Measurements from ENCODE around the gene TFPI.
"Not testable (repeated sequence)": the region's sequence is repeated elsewhere in the genome, so short reads cannot be mapped to it uniquely, and the experiment has no call there.

TFPI gene

DNA sequence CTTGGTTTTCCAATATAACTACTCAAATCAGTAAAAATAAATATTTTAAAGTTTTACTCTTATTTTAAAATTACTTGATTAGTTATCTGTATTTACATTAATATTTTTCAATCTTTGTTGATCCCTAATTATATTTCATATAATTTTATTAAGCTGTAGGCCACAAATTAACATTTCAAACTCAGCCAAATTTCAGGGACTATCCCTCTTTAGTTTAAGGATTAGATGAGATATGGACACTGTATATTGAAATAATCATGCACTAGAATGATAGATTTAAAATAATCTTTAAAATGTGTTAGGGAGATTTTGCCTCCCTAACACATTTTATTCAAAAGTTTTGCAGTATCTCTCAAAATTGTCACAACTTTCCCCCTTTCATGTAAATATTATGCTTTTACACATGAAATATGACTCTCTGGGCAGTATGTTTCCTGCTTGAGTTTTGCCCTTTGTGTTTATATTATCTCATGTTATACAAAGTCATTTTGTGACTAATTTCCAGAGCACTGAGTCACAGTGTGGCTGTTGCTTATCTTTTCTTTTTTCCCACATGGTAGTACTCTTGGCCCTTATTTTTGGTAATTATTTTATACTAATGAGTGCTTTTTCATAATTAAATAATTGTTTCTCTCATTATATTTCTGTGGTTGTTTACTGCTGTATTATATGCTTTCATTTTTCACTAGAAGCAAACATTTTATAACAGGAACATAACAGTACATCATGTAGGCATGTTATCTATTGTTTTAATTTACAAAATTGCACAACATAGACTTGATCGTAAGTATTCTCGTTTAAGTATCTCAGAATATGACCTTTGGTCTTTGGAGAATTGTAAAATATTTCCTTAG lies 1.2 kb downstream of the TFPI start:
- no peak for DNase-seq (ENCODE audit: low spot score)

- no peak for DNase-seq (ENCODE audit: low spot score)
Observed at GRCh38 chr2:187552381-187552780, 1.9 kb downstream of the TFPI start.

DNA sequence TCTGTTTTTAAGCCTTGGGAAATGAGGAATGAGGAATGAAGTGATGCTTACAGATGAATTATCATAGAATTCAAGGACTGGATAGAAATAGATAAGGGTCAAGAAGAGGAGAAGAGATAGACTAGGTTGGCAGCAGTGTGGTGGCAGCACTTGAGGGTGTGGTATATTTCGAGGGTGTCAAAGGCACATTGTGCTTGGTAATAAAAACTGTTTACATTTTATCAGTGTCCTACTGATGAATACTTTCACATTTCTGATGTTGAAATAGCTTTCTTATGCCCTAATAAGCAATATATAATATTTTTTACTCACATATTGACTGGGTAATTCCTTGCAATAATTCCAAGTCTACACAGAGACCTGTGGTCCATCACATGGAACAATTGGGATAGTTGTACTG lies 3.4 kb downstream of the TFPI start:
- DNase-seq (ENCODE audit: low spot score): no peak

DNA sequence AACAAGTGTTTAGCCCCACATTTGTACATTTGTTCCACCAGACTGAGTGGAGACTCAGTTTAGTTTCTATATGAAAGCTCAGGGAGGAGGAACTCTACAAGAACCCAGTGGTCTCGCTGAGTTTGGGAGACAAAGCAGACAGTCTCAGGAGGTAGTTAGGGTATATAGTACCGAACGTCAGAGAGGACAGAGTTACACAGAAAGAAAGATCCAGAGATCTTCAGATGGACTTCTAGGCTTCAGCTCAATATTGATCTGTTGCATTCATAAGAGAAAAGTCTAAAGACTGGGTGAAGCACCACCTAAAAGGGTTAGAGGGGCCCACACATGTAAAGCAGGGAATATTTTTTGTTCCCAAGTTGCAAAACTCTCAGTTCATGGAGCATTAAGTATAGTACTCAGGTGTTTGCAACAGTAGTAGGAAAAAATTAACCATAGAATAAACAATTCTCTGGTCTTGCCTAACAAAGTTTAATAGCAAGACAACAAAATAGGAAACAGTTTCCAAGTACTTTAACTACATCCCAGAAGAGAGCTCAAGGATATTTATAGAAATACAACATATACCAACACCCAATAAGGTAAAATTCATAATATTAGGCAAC lies 4.2 kb downstream of the TFPI start:
- no peak for DNase-seq (ENCODE audit: low spot score)

DNA sequence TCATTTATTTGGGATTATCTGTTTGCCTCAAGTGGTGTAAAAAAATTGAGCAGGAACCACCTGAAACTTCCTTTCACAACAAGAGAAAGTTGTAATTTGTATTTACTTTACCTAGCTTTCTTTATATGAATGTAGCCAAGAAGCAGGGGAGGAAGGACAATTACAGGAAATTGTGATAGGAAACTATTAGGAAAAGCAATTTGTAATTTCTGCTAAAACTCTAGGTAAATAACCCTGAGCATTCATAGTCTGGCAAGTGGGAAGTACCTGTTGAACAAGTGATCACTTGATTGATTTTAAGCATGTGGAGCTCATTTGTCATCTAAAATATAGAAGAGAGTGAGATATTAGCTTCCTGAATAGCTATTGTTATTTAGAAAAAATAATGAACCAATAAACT lies 5.0 kb downstream of the TFPI start:
- DNase-seq (ENCODE audit: low spot score): no peak

DNA sequence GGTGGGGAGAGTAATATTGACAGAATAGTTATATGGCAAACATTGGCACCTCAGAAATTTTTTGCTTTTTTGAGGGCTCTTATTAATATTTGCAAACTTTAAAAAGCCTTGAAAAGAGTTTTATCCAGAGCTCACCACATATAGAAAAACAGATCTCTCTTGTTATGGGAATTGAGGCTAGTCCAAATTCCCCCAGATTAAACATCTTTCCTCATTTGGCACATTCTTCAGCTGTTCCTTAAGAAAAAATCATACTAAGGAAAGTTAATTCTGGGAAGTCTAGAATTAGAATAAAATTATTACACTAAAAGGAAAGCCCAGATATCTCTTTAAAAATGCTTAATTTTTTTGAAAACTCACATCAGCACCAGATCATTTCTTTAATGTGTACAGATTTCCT lies 5.6 kb downstream of the TFPI start:
- DNase-seq (ENCODE audit: low spot score): no peak

GRCh38 chr2:187547353-187547979 lies 6.8 kb downstream of the TFPI start:
- no peak for DNase-seq (ENCODE audit: low spot score)

DNA sequence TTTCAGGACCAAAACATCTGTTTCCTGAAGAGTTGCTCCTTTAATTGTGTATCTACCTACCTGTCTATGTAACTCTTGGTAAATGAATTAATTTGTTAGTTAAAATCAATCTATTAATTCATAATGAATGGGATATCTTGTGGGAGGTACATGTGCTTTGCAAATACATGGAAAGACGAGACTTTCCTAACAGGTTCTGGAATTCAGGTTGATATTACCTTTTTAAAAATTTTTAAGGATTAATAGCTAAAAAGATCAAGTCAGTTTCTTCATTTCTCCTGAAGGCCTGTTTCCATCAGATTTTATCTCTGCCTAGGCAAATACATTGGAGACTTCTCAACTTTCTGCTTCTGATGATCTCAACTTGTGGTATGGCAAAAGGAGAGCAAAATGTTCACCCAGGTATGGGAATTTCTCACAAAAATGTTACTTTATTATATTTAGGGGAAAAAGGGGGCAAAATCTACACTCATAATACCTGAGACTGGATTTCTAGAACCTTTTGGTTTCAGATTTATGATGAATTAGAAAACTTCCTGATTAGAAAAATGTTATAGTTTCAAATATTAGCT lies 7.4 kb downstream of the TFPI start:
- DNase-seq (ENCODE audit: low spot score): no peak

DNA sequence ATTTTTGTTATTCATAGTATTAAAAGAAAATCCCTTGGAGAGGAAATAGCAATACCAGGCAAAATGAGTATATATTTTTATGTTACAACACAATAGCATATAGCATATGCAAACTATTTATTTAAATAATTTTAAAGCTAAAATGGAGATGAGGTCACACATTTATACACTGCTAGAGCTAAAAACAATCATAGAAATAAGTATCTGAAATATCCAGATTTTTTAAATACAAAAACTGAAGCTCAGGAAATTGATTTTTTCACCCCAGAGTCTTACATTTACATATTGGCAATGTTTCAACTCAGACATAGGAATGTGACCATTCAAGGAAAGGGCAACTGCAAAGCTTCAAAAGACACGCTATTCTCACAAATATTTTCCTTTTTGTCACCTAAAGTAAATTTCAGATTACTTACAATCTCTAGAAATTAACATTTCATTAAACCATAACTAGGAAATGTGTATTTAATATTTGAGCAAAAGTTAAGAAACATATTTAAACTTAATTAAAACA lies 8.9 kb downstream of the TFPI start:
- DNase-seq (ENCODE audit: low spot score): no peak

- DNase-seq (ENCODE audit: low spot score): no peak
Observed at GRCh38 chr2:187544371-187545080, 9.7 kb downstream of the TFPI start.

- no peak for DNase-seq (ENCODE audit: low spot score)
Observed at GRCh38 chr2:187543488-187543887, 10.7 kb downstream of the TFPI start.

GRCh38 chr2:187542123-187542522 lies 12.1 kb downstream of the TFPI start:
- no peak for DNase-seq (ENCODE audit: low spot score)

- no peak for DNase-seq (ENCODE audit: low spot score)
Observed at GRCh38 chr2:187541086-187542085, 12.8 kb downstream of the TFPI start.

DNA sequence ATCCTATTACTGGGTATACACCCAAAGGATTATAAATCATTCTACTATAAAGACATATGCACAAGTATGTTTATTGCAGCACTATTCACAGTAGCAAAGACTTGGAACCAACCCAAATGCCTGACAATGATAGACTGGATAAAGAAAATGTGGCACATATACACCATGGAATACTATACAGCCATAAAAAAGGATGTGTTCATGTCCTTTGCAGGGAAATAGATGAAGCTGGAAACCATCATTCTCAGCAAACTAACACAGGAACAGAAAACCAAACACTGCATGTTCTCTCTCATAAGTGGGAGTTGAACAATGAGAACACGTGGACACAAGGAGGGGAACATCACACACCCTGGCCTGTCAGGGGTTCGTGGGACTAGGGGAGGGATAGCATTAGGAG lies 16.0 kb downstream of the TFPI start:
- DNase-seq (ENCODE audit: low spot score): not testable (repeated sequence)

DNA sequence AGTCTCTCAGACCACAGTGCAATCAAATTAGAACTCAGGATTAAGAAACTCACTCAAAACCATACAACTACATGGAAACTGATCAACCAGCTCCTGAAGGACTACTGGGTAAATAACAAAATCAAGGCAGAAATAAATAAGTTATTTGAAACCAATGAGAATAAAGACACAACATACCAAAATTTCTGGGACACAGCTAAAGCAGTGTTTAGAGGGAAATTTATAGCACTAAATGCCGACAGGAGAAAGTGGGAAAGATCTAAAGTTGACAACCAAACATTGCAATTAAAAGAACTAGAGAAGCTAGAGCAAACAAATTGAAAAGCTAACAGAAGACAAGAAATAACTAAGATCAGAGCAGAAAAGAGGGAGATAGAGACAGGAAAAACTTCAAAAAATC lies 18.9 kb downstream of the TFPI start:
- DNase-seq (ENCODE audit: low spot score): not testable (repeated sequence)

GRCh38 chr2:187532333-187533120 lies 21.7 kb downstream of the TFPI start:
- DNase-seq (ENCODE audit: low spot score): no peak

DNA sequence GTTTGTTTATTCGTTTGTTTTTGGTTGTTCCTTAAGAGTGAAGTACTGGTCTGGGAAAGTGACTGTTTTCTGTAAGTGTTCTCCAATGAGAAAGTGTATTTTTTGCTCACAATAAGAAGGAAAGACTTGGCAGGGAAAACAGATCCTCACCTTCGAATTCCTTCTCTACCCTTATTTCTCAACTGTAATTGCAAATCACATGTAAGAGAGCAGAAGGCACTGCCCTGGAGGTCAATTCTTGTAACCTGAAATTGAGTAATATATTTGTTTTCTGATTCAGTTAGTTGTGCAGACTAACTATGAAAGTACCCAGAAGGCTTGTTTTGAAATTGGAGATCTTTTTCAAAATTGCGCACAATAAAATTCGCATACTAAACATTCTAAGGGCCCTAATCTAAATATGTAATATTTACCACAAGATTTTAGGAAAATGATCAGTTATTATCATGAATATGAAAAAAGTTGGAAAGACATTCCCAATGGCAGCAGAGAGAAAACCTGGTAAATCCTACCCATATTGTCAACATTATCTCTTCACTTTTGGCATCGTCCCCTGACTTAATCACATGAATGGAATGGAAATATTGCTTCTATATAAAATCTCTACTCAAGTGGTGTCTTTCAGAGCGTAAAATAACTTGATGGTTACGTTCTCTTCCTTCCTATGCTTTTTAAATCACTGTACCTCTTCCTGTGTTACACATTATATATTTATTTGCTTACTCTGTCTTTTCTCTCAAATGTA lies 24.1 kb downstream of the TFPI start:
- DNase-seq (ENCODE audit: low spot score): no peak

GRCh38 chr2:187529248-187529976 lies 24.8 kb downstream of the TFPI start:
- DNase-seq (ENCODE audit: low spot score): no peak

GRCh38 chr2:187528042-187528441 lies 26.2 kb downstream of the TFPI start:
- no peak for DNase-seq (ENCODE audit: low spot score)

Measured in ecto neural progenitor cell (in vitro differentiated cells).